Measurements from ENCODE around the gene EEF1E1. TPM values are rescaled to one million over a fixed set of nuclear protein-coding genes. Genes with fewer than 3 reads are reported as not detected.

The EEF1E1 gene
- total RNA-seq, 4 donors from 2014 or later: 6.2 to 70.1 (median 17.0) TPM

DNA sequence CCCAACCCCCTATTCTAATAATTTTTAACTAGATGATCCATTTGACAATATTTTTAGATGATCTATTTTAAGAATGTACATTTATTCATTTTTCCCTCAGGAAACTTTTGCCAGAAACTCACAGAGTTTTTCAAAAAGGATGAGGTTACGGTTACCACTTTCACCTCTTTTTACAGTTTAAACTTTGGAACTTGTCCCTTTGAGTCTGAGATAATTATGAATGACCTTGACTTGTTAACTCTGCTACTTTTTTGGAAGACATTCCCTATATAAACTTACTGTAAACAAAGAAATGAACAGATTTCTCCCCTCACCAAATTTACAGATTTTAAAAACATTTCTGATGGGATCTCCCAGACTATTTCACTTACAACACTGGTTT is 19.8 kb downstream of the EEF1E1 start:
- H3K4me3 ChIP-seq: no peak overlapping the region
- no peaks in the 10 kb centered on the region for H3K4me1 ChIP-seq
- H3K27me3 ChIP-seq: no peaks in the 10 kb centered on the region
- TF ChIP-seq, protein P1, sequence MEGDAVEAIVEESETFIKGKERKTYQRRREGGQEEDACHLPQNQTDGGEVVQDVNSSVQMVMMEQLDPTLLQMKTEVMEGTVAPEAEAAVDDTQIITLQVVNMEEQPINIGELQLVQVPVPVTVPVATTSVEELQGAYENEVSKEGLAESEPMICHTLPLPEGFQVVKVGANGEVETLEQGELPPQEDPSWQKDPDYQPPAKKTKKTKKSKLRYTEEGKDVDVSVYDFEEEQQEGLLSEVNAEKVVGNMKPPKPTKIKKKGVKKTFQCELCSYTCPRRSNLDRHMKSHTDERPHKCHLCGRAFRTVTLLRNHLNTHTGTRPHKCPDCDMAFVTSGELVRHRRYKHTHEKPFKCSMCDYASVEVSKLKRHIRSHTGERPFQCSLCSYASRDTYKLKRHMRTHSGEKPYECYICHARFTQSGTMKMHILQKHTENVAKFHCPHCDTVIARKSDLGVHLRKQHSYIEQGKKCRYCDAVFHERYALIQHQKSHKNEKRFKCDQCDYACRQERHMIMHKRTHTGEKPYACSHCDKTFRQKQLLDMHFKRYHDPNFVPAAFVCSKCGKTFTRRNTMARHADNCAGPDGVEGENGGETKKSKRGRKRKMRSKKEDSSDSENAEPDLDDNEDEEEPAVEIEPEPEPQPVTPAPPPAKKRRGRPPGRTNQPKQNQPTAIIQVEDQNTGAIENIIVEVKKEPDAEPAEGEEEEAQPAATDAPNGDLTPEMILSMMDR (IDR thresholded peaks at IDR 0.05): no peak
- TF ChIP-seq POLR2A (IDR thresholded peaks at IDR 0.05): no peak
- H3K9me3 ChIP-seq: no peaks in the 10 kb centered on the region
- DNase-seq: no peak
- peaks cover 0 to 5% (median 0%) of the 10 kb centered on the region in 3 donors for H3K36me3 ChIP-seq
- no peak overlapping the region for H3K27ac ChIP-seq

DNA sequence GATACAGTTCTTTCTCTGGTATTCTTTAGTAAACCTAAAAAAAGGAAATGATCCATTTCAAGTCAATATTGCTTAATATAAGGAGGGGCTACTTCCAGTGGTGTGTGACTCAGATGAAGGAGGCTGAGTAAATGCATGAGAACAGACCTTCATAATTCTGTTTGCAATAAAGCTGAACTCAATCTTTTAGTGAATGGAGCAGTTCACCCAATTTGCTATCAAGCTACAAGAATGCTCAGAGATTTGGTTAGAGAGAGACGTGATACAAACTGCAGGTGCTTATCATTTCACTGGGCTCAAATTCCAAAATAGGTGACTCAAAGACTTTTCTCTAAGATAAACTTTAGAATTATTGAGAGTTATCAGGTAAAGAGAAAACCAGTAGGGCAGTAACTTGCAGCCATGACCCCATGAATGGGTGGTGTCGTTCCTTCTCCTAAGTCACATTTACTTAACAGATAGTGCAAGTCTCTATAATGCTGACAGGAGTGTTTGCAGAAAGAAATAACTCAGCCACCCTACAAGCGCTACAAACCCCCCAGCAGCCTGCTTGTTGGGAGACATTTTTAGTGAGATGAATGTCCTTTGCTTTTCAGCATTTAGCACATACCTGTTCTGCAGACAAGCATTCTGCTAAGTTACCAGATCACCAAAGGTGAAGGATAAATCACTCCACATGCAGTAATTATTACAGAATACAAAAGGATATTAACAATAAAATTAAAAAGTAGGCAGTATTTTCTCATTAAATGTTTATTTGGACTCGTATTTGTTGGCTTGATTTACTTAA is 21.8 kb downstream of the EEF1E1 start:
- no peak for DNase-seq
- H3K27ac ChIP-seq: no peak overlapping the region

DNA sequence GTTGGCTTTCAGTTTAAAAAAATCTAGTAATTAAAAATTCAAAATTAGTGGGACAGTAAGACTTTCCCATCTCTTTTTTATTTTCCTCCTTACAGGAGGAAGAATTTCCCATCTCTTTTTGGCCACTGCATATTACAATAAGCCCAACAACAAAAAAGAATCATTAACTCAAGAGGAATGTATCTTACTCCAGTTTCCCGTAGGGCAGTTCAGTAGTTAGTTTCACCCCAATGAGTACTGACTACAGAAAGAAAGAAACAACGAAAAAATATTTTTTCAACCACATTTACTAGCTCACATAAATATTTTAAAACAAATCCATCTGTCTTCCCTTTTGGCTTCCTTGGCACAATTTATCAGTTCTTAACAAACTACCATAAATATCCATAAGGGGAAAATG is 23.2 kb downstream of the EEF1E1 start:
- H3K27ac ChIP-seq: no peak overlapping the region
- TF ChIP-seq POLR2A (IDR thresholded peaks at IDR 0.05): no peak
- TF ChIP-seq, protein P1 (IDR thresholded peaks at IDR 0.05): no peak
- H3K4me3 ChIP-seq: no peak overlapping the region
- no peak for DNase-seq
- H3K36me3 ChIP-seq: no peaks in the 10 kb centered on the region
- H3K4me1 ChIP-seq: no peaks in the 10 kb centered on the region
- H3K9me3 ChIP-seq: no peaks in the 10 kb centered on the region
- no peaks in the 10 kb centered on the region for H3K27me3 ChIP-seq

More for the DNA sequence above, 21.8 kb downstream of the EEF1E1 start:
- Histone ChIP-seq H3K9me3 (no peaks in the 10 kb centered on the region), H3K4me3 (no peak overlapping the region), H3K4me1 (no peaks in the 10 kb centered on the region), H3K27me3 (no peaks in the 10 kb centered on the region), H3K36me3 (no peaks in the 10 kb centered on the region)
- TF ChIP-seq POLR2A (IDR thresholded peaks at IDR 0.05): no peak

DNA sequence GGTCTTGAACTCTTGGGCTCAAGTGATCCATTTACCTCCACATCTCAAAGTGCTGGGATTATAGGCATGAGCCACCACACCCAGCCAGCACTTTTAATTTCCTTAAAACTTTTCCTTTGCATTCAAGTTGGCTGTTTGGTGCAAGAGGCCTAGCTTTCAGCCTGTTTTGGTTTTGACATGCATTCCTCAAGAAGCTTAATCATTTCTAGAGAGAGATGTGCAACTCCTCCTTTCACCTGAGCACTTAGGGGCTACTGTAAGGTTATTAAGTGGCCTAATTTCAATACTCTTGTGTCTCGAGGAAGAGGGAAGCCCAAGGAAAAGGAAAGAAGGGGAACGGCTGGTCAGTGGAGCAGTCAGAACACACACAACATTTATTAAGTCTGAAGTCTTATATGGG is 24.4 kb downstream of the EEF1E1 start:
- DNase-seq: no peak
- no peaks in the 10 kb centered on the region for H3K27me3 ChIP-seq
- H3K9me3 ChIP-seq: no peaks in the 10 kb centered on the region
- H3K27ac ChIP-seq: no peak overlapping the region
- no peaks in the 10 kb centered on the region for H3K36me3 ChIP-seq
- TF ChIP-seq, protein P1 (IDR thresholded peaks at IDR 0.05): no peak
- no peak for TF ChIP-seq POLR2A (IDR thresholded peaks at IDR 0.05)
- no peaks in the 10 kb centered on the region for H3K4me1 ChIP-seq
- no peak overlapping the region for H3K4me3 ChIP-seq

DNA sequence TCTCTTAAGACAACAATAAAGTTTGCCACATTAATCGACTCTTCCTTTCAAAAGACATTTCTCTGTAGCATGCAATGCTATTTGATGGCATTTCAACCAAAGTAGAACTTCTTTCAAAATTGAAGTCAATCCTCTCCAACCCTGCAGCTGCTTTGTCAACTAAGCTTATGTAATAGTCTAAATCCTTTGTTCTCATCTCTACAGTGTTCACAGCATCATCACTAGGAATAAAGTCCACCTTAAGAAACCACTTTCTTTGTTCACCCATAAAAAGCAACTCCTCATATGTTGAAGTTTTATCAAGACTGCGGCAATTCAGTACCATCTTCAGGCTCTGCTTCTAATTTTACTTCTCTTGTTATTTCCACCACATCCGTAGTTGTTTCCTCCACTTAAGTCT is 26.6 kb downstream of the EEF1E1 start:
- H3K36me3 ChIP-seq: no peaks in the 10 kb centered on the region
- no peak overlapping the region for H3K4me3 ChIP-seq
- H3K9me3 ChIP-seq: no peaks in the 10 kb centered on the region
- H3K27me3 ChIP-seq: no peaks in the 10 kb centered on the region
- no peak overlapping the region for H3K27ac ChIP-seq
- no peak for TF ChIP-seq POLR2A (IDR thresholded peaks at IDR 0.05)
- TF ChIP-seq, protein P1 (IDR thresholded peaks at IDR 0.05): no peak
- H3K4me1 ChIP-seq: no peaks in the 10 kb centered on the region
- DNase-seq: no peak

DNA sequence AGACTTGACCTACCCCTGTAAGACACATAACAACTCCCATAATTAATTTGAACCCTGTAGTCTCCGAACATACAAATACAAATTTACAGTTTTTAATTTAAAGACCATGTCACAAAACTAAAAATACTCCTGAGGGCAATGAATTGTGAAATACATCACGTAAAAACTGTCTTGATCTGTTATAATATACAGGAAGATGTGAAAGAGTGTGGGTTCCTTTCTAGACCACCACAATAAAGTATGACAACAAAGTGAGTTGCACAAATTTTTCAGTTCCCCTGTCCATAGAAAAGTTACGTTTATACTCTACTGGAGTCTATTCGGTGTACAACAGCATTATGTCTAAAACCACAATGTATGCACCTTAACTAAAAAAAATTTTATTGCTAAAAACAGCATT is 27.2 kb downstream of the EEF1E1 start:
- Histone ChIP-seq H3K4me1 (no peaks in the 10 kb centered on the region), H3K36me3 (no peaks in the 10 kb centered on the region), H3K9me3 (no peaks in the 10 kb centered on the region), H3K27me3 (no peaks in the 10 kb centered on the region), H3K4me3 (no peak overlapping the region), H3K27ac (no peak overlapping the region)
- DNase-seq: no peak
- TF ChIP-seq, protein P1 (IDR thresholded peaks at IDR 0.05): no peak
- TF ChIP-seq POLR2A (IDR thresholded peaks at IDR 0.05): no peak
